GM10266 (cell line): Measurements from ENCODE around the gene PCBP2.
A peak's percentile ranks its signal among the peaks of the same experiment; 100 is the strongest.

ENCODE experiments used
- DNase-seq: peaks from one replicate; pipeline ENCODE4 v3.0.0; 2012; ENCODE audit errors: extremely low spot score
- TF ChIP-seq, protein P1 (sequence below): IDR thresholded peaks from 2 replicates; pipeline ENCODE4 v1.5.1; 2012; ENCODE audit warnings: mild to moderate bottlenecking, low read depth; ENCODE audit not compliant: control insufficient read depth, insufficient read depth; ENCODE audit errors: missing control alignments

PCBP2 gene

DNA sequence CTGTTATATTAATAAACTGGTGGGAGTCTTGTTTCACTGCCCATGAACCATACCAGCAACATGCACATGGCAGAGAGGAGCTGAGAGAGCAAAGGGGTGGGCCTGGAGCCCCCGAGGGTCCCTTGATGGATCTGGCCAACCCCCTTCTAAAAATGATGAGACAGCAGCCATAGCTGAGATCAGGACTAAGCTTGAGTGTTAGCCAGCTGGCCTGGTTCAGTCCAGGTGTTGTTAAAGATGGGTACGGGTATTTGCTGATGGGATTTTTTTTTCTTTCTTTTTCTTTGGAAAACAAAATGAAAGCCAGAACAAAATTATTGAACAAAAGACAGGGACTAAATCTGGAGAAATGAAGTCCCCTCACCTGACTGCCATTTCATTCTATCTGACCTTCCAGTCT, 16.0 kb downstream of the PCBP2 start:
- TF ChIP-seq, protein P1, sequence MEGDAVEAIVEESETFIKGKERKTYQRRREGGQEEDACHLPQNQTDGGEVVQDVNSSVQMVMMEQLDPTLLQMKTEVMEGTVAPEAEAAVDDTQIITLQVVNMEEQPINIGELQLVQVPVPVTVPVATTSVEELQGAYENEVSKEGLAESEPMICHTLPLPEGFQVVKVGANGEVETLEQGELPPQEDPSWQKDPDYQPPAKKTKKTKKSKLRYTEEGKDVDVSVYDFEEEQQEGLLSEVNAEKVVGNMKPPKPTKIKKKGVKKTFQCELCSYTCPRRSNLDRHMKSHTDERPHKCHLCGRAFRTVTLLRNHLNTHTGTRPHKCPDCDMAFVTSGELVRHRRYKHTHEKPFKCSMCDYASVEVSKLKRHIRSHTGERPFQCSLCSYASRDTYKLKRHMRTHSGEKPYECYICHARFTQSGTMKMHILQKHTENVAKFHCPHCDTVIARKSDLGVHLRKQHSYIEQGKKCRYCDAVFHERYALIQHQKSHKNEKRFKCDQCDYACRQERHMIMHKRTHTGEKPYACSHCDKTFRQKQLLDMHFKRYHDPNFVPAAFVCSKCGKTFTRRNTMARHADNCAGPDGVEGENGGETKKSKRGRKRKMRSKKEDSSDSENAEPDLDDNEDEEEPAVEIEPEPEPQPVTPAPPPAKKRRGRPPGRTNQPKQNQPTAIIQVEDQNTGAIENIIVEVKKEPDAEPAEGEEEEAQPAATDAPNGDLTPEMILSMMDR = no peak
- no peak for DNase-seq

GRCh38 chr12:53468282-53468681, 16.4 kb downstream of the PCBP2 start:
- TF ChIP-seq, protein P1 = no peak
- no peak for DNase-seq

DNA sequence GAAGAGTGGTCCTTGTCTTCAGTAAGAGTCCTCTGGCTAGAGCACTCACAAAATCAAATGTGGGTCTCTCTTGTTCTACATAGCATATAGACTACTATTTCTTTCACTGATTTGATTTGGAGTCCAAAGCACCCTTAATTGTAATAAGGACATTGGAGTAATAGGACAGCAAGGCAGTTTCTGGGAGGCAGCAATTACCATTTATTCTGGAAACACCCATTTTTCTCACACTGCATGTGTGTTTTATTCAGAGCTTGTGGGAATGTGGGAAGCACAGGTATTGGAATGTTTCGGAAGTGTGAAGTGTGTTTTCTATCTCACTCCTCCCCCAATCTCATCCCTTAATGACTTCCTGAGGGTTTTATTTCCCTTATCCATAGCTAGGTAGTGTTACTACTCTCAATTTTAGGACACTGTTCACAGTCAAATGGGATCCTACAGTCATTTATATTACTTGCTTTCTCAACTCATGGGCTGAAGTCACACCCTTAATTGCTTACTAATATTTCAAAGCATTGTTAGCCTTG, 20.2 kb downstream of the PCBP2 start:
- DNase-seq = no peak
- TF ChIP-seq, protein P1 = no peak

GRCh38 chr12:53474077-53474476, 22.2 kb downstream of the PCBP2 start:
- TF ChIP-seq, protein P1 = no peak
- no peak for DNase-seq

- no peak for DNase-seq
- TF ChIP-seq, protein P1 = no peak
Observed at GRCh38 chr12:53474819-53475218, 22.9 kb downstream of the PCBP2 start.

GRCh38 chr12:53476769-53477209, 24.9 kb downstream of the PCBP2 start:
- TF ChIP-seq, protein P1 = peak; percentile 35
- DNase-seq = no peak

DNA sequence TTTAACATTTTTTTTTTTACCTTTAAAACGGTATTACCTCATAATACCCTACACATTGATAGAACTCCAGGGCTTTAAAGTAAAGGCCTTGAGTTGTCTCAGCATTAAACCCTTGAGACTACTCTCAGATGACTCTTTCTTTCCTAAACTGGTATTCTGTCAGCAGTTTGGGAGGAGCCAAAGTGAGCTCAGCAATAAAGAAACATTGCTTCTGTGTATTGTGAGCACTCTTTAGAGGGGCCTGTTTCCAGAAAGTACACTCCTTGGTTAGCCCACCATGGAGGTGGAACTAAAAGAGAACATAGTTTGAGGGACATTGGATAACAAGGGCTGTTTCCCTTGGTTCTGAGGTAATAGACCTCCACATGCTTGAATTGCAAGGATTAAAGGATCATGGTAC, 27.0 kb downstream of the PCBP2 start:
- no peak for DNase-seq
- TF ChIP-seq, protein P1 = no peak
